Measurements from ENCODE around the gene RNASEH1. TPM values are rescaled to one million over a fixed set of nuclear protein-coding genes. Genes with fewer than 3 reads are reported as not detected.

Gene RNASEH1
- total and polyA plus RNA-seq, 3 experiments from 2014 or later, result 34.4 to 38.1 (median 36.5) TPM

DNA sequence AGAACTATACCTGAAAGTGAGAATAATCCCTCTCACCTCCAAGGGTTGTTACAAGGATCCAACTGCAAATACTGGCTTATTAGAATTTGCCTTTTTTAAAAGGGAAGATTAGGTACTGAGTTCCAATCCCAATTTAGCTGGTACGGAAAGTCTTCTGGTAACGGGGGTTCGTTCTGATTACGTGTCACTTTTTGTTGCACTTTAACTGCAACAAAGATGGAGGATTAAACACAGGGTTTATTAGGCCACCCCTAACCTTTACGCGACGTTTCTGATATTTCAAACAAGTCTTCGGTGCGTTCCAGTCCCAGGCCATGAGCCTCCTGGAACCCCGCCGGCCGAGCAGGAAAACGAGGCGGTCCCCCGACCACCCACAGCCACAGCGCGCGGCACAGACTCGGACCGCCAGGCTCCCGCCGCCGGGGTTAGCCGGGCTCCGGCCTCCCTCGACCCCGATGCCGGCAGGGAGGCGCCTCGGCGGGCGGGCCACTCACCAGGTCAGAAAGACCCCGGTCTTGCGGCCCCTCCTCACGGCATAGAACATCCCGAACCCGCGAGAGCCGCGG, 411 bp downstream of the RNASEH1 start:
- H3K9me3 Mint-ChIP-seq, result no peaks in the 10 kb centered on the region
- POLR2A ChIA-PET, result interaction anchor here (0.7 to 2.1 kb wide), 9 partner anchors 17 to 315 kb away, joined by 3 to 32 read pairs (median 8); partner anchors contain the start of genes ADI1, EIPR1, RPS7 and TRAPPC12

DNA sequence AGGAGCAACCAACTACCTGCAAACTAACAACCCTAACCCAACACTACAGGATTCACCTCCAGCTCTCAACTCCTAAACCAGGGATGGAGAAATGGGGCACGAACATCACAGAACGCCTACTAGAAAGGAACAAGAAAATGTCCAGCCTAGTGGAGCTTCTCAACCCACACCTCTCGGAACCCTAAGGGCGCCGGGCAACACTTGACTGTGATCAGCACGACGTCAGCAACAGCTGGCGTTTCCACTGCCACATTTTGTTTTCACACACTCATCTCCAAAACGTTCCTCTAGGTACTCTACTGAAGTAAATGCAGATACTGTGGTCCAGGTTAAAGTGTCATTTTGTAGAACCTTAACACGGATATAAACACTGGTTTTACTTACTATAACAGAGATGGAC, 4.2 kb downstream of the RNASEH1 start:
- ChIA-PET CTCF (no interaction called here), POLR2A (interaction anchor here (0.8 kb wide), 1 partner anchor 36 kb away, joined by 3 read pairs; no protein-coding TSS in a partner anchor)
- no peak overlapping the region for H3K27ac Mint-ChIP-seq
- Histone ChIP-seq H3K27ac (ENCODE audit: low read depth, low read length) (no peak overlapping the region), H3K27me3 (ENCODE audit: insufficient read depth, low read length, poor library complexity, severe bottlenecking) (no peaks in the 10 kb centered on the region), H3K4me3 (ENCODE audit: low read length) (no peak overlapping the region), H3K9me3 (ENCODE audit: low read length) (no peaks in the 10 kb centered on the region), H3K4me1 (ENCODE audit: insufficient read depth, low read length) (peaks cover 15% of the 10 kb centered on the region), H3K36me3 (ENCODE audit: insufficient read depth, low read length) (peaks cover 53% of the 10 kb centered on the region)
- no peak overlapping the region for H3K4me3 Mint-ChIP-seq
- H3K27me3 Mint-ChIP-seq, result no peaks in the 10 kb centered on the region
- peaks cover 16 to 40% (median 34%) of the 10 kb centered on the region in 3 donors for H3K4me1 Mint-ChIP-seq
- DNase-seq, result no peak
- no peaks in the 10 kb centered on the region for H3K9me3 Mint-ChIP-seq
- peaks cover 12 to 85% (median 31%) of the 10 kb centered on the region in 3 donors for H3K36me3 Mint-ChIP-seq

More for the DNA sequence above, 411 bp downstream of the RNASEH1 start:
- H3K27me3 ChIP-seq (ENCODE audit: insufficient read depth, low read length, poor library complexity, severe bottlenecking), result no peaks in the 10 kb centered on the region
- CTCF ChIA-PET, result interaction anchor here (0.8 to 3.1 kb wide), 8 partner anchors 17 to 179 kb away, joined by 3 to 25 read pairs (median 4); partner anchors contain the start of genes ADI1, RPS7 and TRAPPC12
- Mint-ChIP-seq H3K27ac (peak overlapping the region; percentile 94 to 99 (median 97)), H3K4me1 (peaks cover 16 to 44% (median 38%) of the 10 kb centered on the region in 3 donors), H3K36me3 (peaks cover 0 to 65% (median 22%) of the 10 kb centered on the region in 3 donors), H3K4me3 (peak overlapping the region; percentile 88 to 98 (median 91)), H3K27me3 (no peaks in the 10 kb centered on the region)
- H3K4me3 ChIP-seq (ENCODE audit: low read length), result peak overlapping the region; percentile 49
- H3K36me3 ChIP-seq (ENCODE audit: insufficient read depth, low read length), result peaks cover 26% of the 10 kb centered on the region
- peaks cover 18% of the 10 kb centered on the region for H3K4me1 ChIP-seq (ENCODE audit: insufficient read depth, low read length)
- H3K27ac ChIP-seq (ENCODE audit: low read depth, low read length), result peak overlapping the region; percentile 96
- no peaks in the 10 kb centered on the region for H3K9me3 ChIP-seq (ENCODE audit: low read length)
- DNase-seq, result peak in 1 of 5 donors; percentile 8

DNA sequence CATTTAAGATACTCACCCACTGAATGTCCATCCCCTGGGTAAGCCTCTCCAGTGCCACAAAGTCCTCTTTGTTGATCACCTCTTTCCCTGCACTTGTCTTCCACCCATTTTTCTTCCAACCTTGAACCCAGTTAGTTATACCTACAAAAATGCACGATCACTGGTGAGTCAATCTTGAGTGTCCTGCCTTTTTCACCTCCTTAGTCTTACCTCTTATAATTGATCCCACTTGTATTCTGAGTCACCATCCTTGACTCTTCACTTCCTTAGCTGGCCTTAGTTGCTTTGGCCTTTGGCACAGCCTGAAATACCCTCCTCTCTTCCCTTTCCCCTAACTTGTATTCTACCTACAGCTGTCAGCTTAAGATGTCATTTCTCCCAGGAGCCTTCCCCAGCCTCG, 10.2 kb downstream of the RNASEH1 start:
- CTCF ChIA-PET, result no interaction called here
- peaks cover 32 to 93% (median 39%) of the 10 kb centered on the region in 3 donors for H3K36me3 Mint-ChIP-seq
- no peaks in the 10 kb centered on the region for H3K27me3 ChIP-seq (ENCODE audit: insufficient read depth, low read length, poor library complexity, severe bottlenecking)
- no peak for DNase-seq
- no peak overlapping the region for H3K4me3 Mint-ChIP-seq
- POLR2A ChIA-PET, result no interaction called here
- H3K36me3 ChIP-seq (ENCODE audit: insufficient read depth, low read length), result peaks cover 67% of the 10 kb centered on the region
- no peaks in the 10 kb centered on the region for H3K9me3 ChIP-seq (ENCODE audit: low read length)
- no peak overlapping the region for H3K4me3 ChIP-seq (ENCODE audit: low read length)
- H3K27me3 Mint-ChIP-seq, result no peaks in the 10 kb centered on the region
- no peaks in the 10 kb centered on the region for H3K4me1 ChIP-seq (ENCODE audit: insufficient read depth, low read length)
- no peak overlapping the region for H3K27ac ChIP-seq (ENCODE audit: low read depth, low read length)
- H3K9me3 Mint-ChIP-seq, result no peaks in the 10 kb centered on the region
- H3K4me1 Mint-ChIP-seq, result peaks cover 0 to 3% (median 0%) of the 10 kb centered on the region in 3 donors
- peak overlapping the region in 2 of 8 donors; percentile 2 to 7 for H3K27ac Mint-ChIP-seq

DNA sequence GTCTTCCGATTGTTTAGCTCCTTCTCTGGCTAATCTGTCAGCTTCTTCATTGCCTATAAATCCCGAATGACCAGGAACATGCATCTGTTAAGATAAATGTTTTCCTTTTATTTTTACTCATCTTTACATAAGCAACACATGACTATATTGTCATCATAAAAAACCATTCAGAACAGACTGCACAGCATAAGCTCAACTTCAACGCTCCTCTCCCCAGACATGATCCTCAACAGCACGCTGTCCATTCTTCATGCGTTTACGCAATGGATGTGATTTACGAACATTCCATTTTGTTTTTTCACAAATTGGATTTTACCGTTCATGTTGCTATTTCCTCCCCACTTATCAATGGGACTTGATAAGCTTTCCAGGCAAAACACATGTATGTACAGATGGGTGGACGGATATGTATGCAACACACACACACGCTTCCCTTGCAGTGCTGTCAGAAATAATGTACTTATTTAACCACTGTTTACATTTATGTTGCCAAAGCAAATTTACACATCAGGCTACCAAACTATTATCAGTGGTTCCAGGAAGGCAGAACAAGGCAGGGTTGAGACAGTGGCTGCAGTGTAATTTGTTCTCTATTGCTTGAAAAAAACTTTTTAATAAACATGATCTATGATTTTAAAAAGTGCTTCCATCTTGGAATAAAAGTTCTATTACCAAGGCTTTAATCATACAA, 12.2 kb downstream of the RNASEH1 start:
- ChIA-PET POLR2A (no interaction called here), CTCF (no interaction called here)
- no peaks in the 10 kb centered on the region for H3K4me1 ChIP-seq (ENCODE audit: insufficient read depth, low read length)
- H3K4me3 ChIP-seq (ENCODE audit: low read length), result no peak overlapping the region
- H3K9me3 ChIP-seq (ENCODE audit: low read length), result no peaks in the 10 kb centered on the region
- Mint-ChIP-seq H3K27me3 (no peaks in the 10 kb centered on the region), H3K4me3 (no peak overlapping the region), H3K36me3 (peaks cover 31 to 94% (median 48%) of the 10 kb centered on the region in 3 donors), H3K27ac (peak overlapping the region in 1 of 8 donors; percentile 43), H3K4me1 (peaks cover 0 to 9% (median 2%) of the 10 kb centered on the region in 3 donors), H3K9me3 (no peaks in the 10 kb centered on the region)
- DNase-seq, result no peak
- H3K36me3 ChIP-seq (ENCODE audit: insufficient read depth, low read length), result peaks cover 67% of the 10 kb centered on the region
- H3K27me3 ChIP-seq (ENCODE audit: insufficient read depth, low read length, poor library complexity, severe bottlenecking), result no peaks in the 10 kb centered on the region
- no peak overlapping the region for H3K27ac ChIP-seq (ENCODE audit: low read depth, low read length)

DNA sequence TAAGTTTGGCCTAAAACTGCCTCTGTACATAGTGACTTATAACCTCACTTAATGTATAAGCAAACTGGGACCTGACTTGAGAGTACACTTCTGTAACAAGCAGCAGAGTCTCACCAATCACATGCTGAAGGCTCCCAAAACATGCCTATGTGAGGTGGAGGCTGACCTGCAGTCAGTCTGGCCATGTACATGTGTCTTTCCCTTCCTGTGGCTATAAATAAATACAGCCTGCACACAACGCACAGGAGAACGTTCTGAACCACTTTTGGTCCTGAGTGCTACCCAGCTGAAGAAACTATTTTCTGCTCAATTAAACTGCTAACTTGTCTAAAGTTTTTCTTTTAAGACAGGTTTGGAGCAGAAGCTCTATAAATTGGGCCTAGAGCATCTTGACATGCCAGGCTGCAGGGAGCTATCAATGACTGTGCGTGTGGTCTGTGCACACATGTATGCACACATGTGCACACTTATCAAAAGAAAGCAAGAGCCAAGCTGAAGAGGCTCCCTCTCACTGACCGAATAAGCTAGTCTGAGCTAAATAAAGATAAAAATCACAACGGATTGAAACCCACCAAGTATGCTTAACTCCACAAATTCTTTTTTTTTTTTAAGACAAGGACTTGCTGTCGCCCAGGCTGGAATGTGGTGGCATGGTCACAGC, 15.0 kb downstream of the RNASEH1 start:
- no peak for DNase-seq
- Mint-ChIP-seq H3K4me1 (peaks cover 0 to 9% (median 0%) of the 10 kb centered on the region in 3 donors), H3K27ac (peak overlapping the region in 3 of 8 donors; percentile 26 to 62 (median 38)), H3K27me3 (no peaks in the 10 kb centered on the region), H3K36me3 (peaks cover 13 to 83% (median 30%) of the 10 kb centered on the region in 3 donors), H3K9me3 (no peaks in the 10 kb centered on the region), H3K4me3 (no peak overlapping the region)
- H3K27ac ChIP-seq (ENCODE audit: low read depth, low read length), result no peak overlapping the region
- H3K36me3 ChIP-seq (ENCODE audit: insufficient read depth, low read length), result peaks cover 45% of the 10 kb centered on the region
- H3K9me3 ChIP-seq (ENCODE audit: low read length), result no peaks in the 10 kb centered on the region
- no peaks in the 10 kb centered on the region for H3K4me1 ChIP-seq (ENCODE audit: insufficient read depth, low read length)
- ChIA-PET POLR2A (no interaction called here), CTCF (no interaction called here)
- no peak overlapping the region for H3K4me3 ChIP-seq (ENCODE audit: low read length)
- no peaks in the 10 kb centered on the region for H3K27me3 ChIP-seq (ENCODE audit: insufficient read depth, low read length, poor library complexity, severe bottlenecking)

DNA sequence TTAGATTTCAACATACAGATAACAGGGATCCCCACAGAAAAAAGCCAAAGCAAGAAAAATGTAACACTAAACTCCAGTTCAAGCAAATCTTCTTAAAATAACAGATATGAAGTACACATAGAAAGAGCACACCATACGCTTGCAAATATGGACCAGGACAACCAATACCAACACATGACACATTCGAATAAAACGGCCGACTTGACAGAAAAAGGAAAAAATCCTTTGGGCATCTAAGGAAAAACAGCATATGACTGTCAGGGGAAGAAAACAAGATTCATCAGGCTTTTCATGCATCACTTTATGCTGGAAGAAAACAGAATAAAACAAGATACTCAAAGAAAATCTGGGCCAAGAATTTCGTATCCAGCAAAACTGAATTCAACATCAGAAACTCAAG, 16.0 kb downstream of the RNASEH1 start:
- no peaks in the 10 kb centered on the region for H3K9me3 Mint-ChIP-seq

DNA sequence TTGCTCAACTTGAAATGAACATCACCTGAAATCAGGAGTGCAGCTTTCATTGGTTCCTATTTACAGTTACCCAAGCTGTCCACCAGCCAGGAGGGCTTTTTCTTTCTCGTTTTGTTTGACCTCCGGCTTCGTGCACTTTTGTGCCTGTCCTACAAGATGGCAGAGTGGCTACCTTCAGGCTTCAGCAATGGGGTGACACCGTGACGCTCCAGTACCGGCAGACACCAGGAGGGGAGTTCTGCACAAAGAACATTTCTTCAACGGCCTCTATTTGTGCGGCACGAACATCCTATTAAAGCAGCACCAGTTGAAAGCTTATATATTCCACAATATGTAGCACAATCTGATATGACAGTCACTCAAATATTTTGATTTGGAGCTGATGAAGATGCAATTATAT, 18.3 kb downstream of the RNASEH1 start:
- Mint-ChIP-seq H3K27ac (no peak overlapping the region), H3K4me3 (no peak overlapping the region), H3K36me3 (peaks cover 7 to 52% (median 21%) of the 10 kb centered on the region in 3 donors), H3K27me3 (peaks cover 0 to 2% of the 10 kb centered on the region in 2 donors), H3K4me1 (peaks cover 1 to 9% (median 6%) of the 10 kb centered on the region in 3 donors), H3K9me3 (no peaks in the 10 kb centered on the region)
- no peak for DNase-seq
- Histone ChIP-seq H3K36me3 (ENCODE audit: insufficient read depth, low read length) (peaks cover 25% of the 10 kb centered on the region), H3K4me1 (ENCODE audit: insufficient read depth, low read length) (no peaks in the 10 kb centered on the region), H3K9me3 (ENCODE audit: low read length) (no peaks in the 10 kb centered on the region), H3K27me3 (ENCODE audit: insufficient read depth, low read length, poor library complexity, severe bottlenecking) (no peaks in the 10 kb centered on the region), H3K27ac (ENCODE audit: low read depth, low read length) (no peak overlapping the region), H3K4me3 (ENCODE audit: low read length) (no peak overlapping the region)
- ChIA-PET CTCF (no interaction called here), POLR2A (interaction anchor here (0.8 kb wide), 1 partner anchor 18 kb away, joined by 3 read pairs; the partner anchor contains the start of gene RNASEH1)

More for the DNA sequence above, 16.0 kb downstream of the RNASEH1 start:
- H3K27me3 Mint-ChIP-seq, result no peaks in the 10 kb centered on the region
- Histone ChIP-seq H3K36me3 (ENCODE audit: insufficient read depth, low read length) (peaks cover 41% of the 10 kb centered on the region), H3K4me1 (ENCODE audit: insufficient read depth, low read length) (no peaks in the 10 kb centered on the region), H3K27ac (ENCODE audit: low read depth, low read length) (no peak overlapping the region), H3K9me3 (ENCODE audit: low read length) (no peaks in the 10 kb centered on the region), H3K4me3 (ENCODE audit: low read length) (no peak overlapping the region), H3K27me3 (ENCODE audit: insufficient read depth, low read length, poor library complexity, severe bottlenecking) (no peaks in the 10 kb centered on the region)
- ChIA-PET CTCF (no interaction called here), POLR2A (no interaction called here)
- no peak overlapping the region for H3K4me3 Mint-ChIP-seq
- DNase-seq, result no peak
- peaks cover 0 to 9% (median 0%) of the 10 kb centered on the region in 3 donors for H3K4me1 Mint-ChIP-seq
- H3K36me3 Mint-ChIP-seq, result peaks cover 7 to 75% (median 26%) of the 10 kb centered on the region in 3 donors
- H3K27ac Mint-ChIP-seq, result peak overlapping the region in 1 of 8 donors; percentile 19

All from CD8-positive, alpha-beta memory T cell (primary cell).